Liver (tissue), 3 donors: ENCODE data around the gene HELZ2.

Experiments
- CTCF ChIP-seq: fragments of 150-350 bp; IDR thresholded peaks from 2 replicates; pipeline ENCODE4 v1.5.1; 2017; ENCODE audit warnings: improper control_type of control experiment, low read depth, low read length; ENCODE audit not compliant: missing input control
- FOXA1 ChIP-seq: IDR thresholded peaks from 2 replicates; pipeline ENCODE4 v1.6.1; 2016; ENCODE audit warnings: antibody characterized with exemption
- HNF4G ChIP-seq: IDR thresholded peaks from 2 replicates; pipeline ENCODE4 v1.6.1; 2016; ENCODE audit warnings: antibody characterized with exemption
- MAX ChIP-seq: IDR thresholded peaks from 2 replicates; pipeline ENCODE4 v1.6.1; 2016; ENCODE audit warnings: antibody characterized with exemption
- RAD21 ChIP-seq, 2 donors: IDR thresholded peaks; 2 replicates each; pipeline ENCODE4 v1.6.1; 2016; ENCODE audit warnings: antibody characterized with exemption in 2 of 2, mild to moderate bottlenecking in 2 of 2
- REST ChIP-seq: IDR thresholded peaks from 2 replicates; pipeline ENCODE4 v1.6.1; 2016; ENCODE audit warnings: antibody characterized with exemption, mild to moderate bottlenecking
- RXRA ChIP-seq, 2 donors: IDR thresholded peaks; 2 replicates each; pipeline ENCODE4 v1.6.1; 2017 to 2018; ENCODE audit warnings: antibody characterized with exemption in 2 of 2, mild to moderate bottlenecking in 1 of 2
- SP1 ChIP-seq: IDR thresholded peaks from 2 replicates; pipeline ENCODE4 v1.6.1; 2018; ENCODE audit warnings: antibody characterized with exemption, mild to moderate bottlenecking
- TAF1 ChIP-seq: conservative IDR thresholded peaks from 2 replicates; pipeline ENCODE4 v1.6.1; 2016; ENCODE audit warnings: antibody characterized with exemption, mild to moderate bottlenecking
- YY1 ChIP-seq: IDR thresholded peaks from 2 replicates; pipeline ENCODE4 v1.6.1; 2016; ENCODE audit warnings: antibody characterized with exemption, mild to moderate bottlenecking
- ZBTB33 ChIP-seq: IDR thresholded peaks from 2 replicates; pipeline ENCODE4 v1.6.1; 2016; ENCODE audit warnings: antibody characterized with exemption
- donor health status: healthy.
- donor health status: healthy.

- TF ChIP-seq CTCF (no peak), HNF4G (no peak), YY1 (no peak), SP1 (no peak), TAF1 (no peak), FOXA1 (no peak), MAX (no peak), REST (no peak), ZBTB33 (no peak), RXRA (IDR thresholded peaks at IDR 0.05) (no peak), RAD21 (IDR thresholded peaks at IDR 0.05) (no peak)
Observed at GRCh38 chr20:63560333-63560805, 13.7 kb downstream of the HELZ2 start.
